ENCODE results near the gene ARID4B.
A peak's percentile ranks its signal among the peaks of the same experiment; 100 is the strongest.
"Not testable (repeated sequence)": the region's sequence is repeated elsewhere in the genome, so short reads cannot be mapped to it uniquely, and the experiment has no call there.

The ARID4B gene

GRCh38 chr1:235236128-235236527 is 91.9 kb downstream of the ARID4B start:
- DNase-seq (ENCODE audit: low read depth in 1 of 2, low spot score in 1 of 2): no peak

DNA sequence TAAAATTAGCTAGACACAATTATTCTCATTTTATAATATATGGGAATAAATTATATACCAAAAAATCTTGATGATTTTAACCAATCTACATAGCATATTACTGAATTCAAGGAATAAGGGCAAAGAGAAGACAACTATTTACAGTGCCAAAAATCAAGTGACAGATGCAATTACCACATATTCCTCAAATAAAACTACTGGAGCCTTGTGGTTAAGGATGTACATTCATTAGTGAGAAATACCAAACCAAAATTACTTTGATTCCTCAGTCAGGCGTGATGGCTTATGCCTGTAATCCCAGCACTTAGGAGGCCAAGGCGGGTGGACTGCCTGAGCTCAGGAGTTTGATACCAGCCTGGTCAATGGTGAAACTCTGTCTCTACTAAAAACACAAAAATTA is 98.1 kb downstream of the ARID4B start:
- no peak for DNase-seq (ENCODE audit: low read depth in 1 of 2, low spot score in 1 of 2)

DNA sequence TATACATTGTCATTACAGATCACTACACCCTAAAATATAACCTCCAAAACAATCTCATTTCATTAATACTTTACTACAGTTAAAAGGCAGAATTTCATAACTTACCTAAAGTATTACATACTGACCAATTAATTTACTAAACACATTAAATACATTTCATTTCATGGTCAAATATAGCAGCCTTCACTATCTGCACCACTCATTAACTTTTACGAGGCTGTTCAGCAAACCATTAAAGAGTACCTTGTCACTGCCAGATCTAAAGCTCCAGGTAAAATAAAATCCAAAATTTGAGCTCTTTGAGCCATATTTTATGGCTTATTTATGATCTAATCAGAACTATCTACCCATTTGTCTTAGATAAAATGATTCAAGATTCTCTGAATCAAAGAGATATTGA is 100.6 kb downstream of the ARID4B start:
- no peak for DNase-seq (ENCODE audit: low read depth in 1 of 2, low spot score in 1 of 2)

GRCh38 chr1:235226933-235227332 is 101.0 kb downstream of the ARID4B start:
- no peak for DNase-seq (ENCODE audit: low read depth in 1 of 2, low spot score in 1 of 2)

DNA sequence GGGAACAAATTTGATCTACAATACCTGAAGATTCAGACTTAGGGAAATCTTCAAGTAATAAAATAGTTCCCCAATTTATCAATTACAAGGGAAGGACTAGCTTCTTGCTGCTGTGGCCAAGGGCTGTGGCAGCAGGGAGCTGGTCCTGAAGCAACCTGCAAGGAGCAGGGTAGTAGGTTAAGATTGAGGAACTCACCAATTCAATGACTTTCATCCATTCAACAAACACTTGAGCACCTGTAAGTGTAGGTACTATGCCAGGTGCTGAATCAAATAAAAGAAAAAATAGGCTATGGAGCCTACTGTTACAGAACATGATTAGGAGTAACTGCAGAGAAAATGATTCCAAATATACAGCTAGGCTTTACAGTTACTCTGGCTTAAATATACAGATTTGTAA is 102.7 kb downstream of the ARID4B start:
- no peak for DNase-seq (ENCODE audit: low read depth in 1 of 2, low spot score in 1 of 2)

DNA sequence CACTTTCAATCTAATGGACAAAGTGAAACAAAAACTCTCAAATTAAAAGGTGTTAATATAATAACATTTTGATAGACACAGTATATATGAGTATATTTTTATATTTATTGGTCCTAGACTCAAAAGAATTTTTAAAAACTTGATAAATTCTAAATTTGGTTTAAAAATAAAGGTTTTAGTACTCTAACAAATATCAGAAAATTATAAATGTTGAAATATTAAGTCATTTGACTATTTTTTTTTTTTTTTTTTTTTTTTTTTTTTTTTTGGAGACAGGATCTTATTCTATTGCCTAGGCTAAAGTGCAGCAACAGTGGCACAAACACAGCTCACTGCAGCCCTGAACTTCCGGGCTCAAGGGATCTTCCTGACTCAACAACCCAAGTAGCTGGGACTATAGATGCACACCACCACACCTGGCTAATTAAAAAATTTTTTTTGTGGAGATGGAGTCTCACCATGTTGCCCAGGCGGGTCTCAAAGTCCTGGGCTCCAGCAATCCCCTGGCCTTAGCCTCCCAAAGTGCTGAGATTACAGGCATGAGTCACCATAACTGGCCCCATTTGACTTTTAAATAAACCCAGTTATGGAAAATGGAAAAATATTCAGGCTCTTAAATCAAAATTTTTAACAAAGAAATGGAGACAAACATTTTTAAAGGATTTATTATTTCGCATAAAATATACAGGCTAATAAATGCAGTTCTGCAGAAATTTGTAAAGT is 106.2 kb downstream of the ARID4B start:
- DNase-seq (ENCODE audit: low read depth in 1 of 2, low spot score in 1 of 2): no peak

DNA sequence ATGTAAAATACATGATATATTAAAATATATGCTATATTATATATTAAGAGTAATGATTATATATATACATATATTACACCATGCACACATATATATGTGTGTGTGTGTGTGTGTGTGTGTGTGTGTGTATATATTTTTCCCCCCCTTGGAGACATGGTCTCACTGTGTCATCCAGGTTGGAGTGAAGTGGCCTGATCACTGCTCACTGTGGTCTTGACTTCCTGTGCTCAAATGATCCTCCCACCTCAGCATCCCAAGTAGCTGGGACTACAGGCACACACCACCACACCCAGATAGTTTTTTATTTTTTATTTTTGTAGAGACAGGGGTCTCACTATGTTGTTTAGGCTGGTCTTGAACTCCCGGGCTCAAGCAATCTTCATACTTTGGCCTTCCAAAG is 112.5 kb downstream of the ARID4B start:
- DNase-seq (ENCODE audit: low read depth in 1 of 2, low spot score in 1 of 2): no peak

DNA sequence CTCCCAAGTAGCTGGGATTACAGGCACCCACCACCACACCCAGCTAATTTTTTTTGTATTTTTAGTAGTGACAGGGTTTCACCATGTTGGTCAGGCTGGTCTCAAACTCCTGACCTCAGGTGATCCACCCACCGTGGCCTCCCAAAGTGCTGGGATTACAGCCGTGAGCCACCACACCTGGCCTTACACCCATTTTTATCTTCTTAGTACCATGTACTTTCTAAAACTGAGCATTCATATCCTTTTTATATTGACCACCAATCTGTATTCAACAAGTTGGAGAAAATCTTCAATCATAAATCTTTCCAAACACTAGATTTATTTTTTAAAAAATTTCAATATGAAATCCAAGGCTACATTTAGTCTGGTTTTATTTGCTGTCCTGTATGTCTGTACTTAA is 113.0 kb downstream of the ARID4B start:
- not testable (repeated sequence) for DNase-seq (ENCODE audit: low read depth in 1 of 2, low spot score in 1 of 2)

DNA sequence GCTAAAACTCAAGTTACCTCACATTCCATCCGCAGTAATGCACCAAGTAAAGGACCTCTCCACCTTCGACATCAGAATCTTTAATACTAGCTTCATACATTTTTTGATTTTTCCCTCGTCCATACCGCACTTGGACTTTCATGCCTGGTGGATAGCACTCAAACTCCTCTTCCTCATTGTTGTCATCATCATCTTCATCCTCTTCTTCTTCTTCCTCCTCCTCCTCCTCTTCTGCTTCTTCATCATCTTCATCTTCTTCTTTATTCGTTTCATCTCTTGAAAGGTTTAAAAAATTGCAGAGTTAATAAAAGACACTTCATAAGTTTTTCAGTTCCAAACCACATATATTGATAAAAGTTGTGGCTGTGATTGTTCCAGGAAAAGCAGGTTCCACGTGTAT is 114.2 kb downstream of the ARID4B start:
- DNase-seq (ENCODE audit: low read depth in 1 of 2, low spot score in 1 of 2): no peak

DNA sequence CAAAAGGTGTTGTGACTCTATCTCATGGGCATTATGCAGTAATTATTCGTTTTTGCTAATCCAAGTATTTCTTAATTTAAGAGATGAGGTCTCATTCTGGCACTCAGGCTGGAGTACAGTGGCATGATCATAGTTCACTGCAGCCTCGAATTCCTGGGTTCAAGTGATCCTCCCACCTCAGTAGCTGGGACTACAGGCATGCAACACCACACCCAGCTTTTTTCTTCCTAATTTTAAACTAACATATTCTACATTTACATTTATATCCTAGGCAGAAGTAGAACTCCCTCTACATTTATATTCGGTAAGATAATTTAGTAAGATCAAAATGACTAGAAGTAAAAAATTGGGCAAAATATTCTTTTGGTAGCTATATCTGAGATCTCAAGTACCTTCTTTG is 116.5 kb downstream of the ARID4B start:
- DNase-seq (ENCODE audit: low read depth in 1 of 2, low spot score in 1 of 2): no peak

GRCh38 chr1:235207209-235207565 is 120.8 kb downstream of the ARID4B start:
- DNase-seq (ENCODE audit: low read depth in 1 of 2, low spot score in 1 of 2): peak in 1 of 2 donors; percentile 41

DNA sequence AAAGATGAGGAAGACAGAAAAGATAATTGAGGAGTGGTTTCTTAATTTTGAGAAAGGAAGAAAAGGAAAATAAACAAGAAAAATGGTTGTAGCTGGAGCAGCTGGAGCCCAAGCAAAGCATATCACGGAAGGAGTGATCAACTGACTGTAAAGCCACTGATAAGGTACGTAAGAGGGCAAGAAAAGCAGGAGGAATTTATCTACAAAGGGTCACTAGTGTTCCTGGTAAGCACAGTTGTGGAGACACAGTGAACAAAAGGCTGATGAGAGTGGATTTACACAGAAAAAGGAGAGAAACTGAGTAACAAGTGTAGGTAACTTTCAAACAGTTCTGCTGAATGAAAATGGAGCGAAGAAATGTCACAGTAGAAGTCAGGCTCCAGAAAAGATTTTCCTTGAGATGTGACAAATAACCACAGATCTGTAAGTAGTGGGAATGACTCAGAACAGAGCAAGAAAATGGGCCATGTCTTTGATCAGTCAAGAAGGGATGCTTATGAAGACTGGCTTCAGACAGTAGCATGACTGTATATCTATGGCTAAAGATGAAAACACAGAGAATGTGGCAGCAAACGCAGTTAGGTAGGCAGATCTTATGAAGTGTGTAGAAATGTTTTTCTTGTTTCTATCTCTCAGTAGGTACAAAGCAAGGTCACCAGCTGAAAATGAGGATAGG is 121.3 kb downstream of the ARID4B start:
- peak in 1 of 2 donors; percentile 37 for DNase-seq (ENCODE audit: low read depth in 1 of 2, low spot score in 1 of 2)

DNA sequence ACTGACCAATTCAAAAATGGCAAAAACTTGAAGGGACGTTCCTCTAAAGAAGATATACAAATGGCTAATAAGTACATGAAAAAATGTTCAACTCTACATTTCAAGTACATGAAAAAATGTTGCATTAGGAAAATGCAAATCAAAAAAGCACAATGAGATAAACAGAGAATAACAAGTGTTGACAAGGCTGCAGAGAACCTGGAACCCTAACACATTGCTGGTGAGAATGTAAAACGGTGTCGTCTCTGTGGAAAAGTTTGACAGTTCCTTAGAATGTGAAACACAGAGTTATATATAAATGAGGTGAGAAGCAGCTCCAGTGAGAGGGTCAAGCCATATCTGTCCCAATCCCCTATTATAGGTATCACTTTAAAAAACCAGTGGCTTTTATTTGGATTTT is 122.3 kb downstream of the ARID4B start:
- DNase-seq (ENCODE audit: low read depth in 1 of 2, low spot score in 1 of 2): no peak

DNA sequence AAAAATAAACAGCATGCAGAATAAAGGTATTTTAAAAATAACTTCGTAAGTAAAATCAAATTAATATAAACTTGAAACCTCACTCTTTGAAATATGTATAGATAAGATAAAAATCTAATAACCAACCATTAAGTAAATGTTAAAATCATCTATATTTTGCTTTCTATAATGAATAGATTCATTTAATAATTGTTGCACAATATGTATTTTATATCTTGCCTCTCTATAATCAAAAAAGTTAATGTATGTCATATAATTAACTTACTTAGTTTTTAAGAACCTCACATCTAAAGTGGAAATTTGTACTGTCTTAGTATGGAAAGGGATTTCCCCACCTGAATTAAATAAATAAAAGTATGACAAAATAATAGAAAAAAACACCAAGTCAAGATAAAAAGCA is 124.6 kb downstream of the ARID4B start:
- DNase-seq (ENCODE audit: low read depth in 1 of 2, low spot score in 1 of 2): no peak

GRCh38 chr1:235202447-235202846 is 125.5 kb downstream of the ARID4B start:
- DNase-seq (ENCODE audit: low read depth in 1 of 2, low spot score in 1 of 2): not testable (repeated sequence)

- DNase-seq (ENCODE audit: low read depth in 1 of 2, low spot score in 1 of 2): no peak
Observed at GRCh38 chr1:235199441-235199840, 128.5 kb downstream of the ARID4B start.

DNA sequence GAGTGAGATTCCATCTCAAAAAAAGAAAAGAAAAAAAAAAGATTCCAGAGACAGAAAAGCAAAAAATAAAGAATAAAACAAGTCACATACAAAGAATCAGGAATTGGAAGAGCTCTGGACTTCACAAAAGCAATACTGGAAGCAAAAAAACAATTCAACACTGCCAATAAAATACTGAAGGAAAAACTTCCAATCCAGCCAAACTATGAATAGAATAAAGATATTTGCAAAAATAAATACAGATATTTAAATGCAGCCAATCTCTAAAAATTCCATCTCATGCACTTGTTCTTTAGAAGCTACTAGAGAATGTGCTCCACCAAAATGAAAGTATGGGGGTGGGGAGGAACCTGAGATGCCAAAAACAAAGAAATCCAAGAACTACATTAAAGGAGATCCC is 137.5 kb downstream of the ARID4B start:
- no peak for DNase-seq (ENCODE audit: low read depth in 1 of 2, low spot score in 1 of 2)

DNA sequence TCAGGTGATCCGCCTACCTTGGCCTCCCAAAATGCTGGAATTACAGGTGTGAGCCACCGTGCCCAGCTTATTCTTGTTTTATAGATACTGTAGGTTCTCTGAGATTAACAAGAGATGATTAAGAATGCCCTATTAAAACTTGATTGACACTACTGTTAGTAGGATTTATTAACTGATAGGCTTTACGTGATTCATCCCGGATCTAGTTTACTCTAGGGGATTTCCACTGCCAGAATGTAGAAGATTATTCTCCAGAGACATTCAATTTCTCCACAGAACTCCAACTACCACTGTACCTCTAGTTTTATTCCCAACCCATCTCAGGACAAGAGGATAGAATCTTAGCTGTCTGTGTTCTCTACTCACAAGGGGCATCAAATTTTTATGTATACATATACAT is 140.7 kb downstream of the ARID4B start:
- DNase-seq (ENCODE audit: low read depth in 1 of 2, low spot score in 1 of 2): no peak

GRCh38 chr1:235181561-235182245 is 146.3 kb downstream of the ARID4B start:
- no peak for DNase-seq (ENCODE audit: low read depth in 1 of 2, low spot score in 1 of 2)

- no peak for DNase-seq (ENCODE audit: low read depth in 1 of 2, low spot score in 1 of 2)
Observed at GRCh38 chr1:235180916-235181460, 147.0 kb downstream of the ARID4B start.

- no peak for DNase-seq (ENCODE audit: low read depth in 1 of 2, low spot score in 1 of 2)
Observed at GRCh38 chr1:235176486-235176885, 151.5 kb downstream of the ARID4B start.

- no peak for DNase-seq (ENCODE audit: low read depth in 1 of 2, low spot score in 1 of 2)
Observed at GRCh38 chr1:235169986-235170385, 158.0 kb downstream of the ARID4B start.

Measured in activated CD4-positive, alpha-beta T cell treated with anti-CD3 and anti-CD28 coated beads, Interleukin-2, amount 50 U/mL, for 24 hours (primary cell).